NCI-H748 treated with DMSO at 0.1 percent for 48 hours (cell line): ENCODE measurements around the gene SCRT2.

Source experiments
- DNase-seq: peaks from one replicate; lab custom pipeline; 2025; lab: John Stamatoyannopoulos, UW

SCRT2 gene

GRCh38 chr20:634148-634925 is 41.3 kb downstream of the SCRT2 start:
- no peak for DNase-seq

- no peak for DNase-seq
Observed at GRCh38 chr20:631101-631500, 44.5 kb downstream of the SCRT2 start.

- no peak for DNase-seq
Observed at GRCh38 chr20:626579-626978, 49.0 kb downstream of the SCRT2 start.

GRCh38 chr20:625360-625932 is 50.2 kb downstream of the SCRT2 start:
- no peak for DNase-seq

- no peak for DNase-seq
Observed at GRCh38 chr20:623704-624103, 51.9 kb downstream of the SCRT2 start.

- no peak for DNase-seq
Observed at GRCh38 chr20:623021-623420, 52.6 kb downstream of the SCRT2 start.

GRCh38 chr20:622161-622560 is 53.4 kb downstream of the SCRT2 start:
- DNase-seq: no peak

- DNase-seq: no peak
Observed at GRCh38 chr20:621125-621756, 54.4 kb downstream of the SCRT2 start.

- DNase-seq: no peak
Observed at GRCh38 chr20:620246-620645, 55.4 kb downstream of the SCRT2 start.

- no peak for DNase-seq
Observed at GRCh38 chr20:618980-619379, 56.6 kb downstream of the SCRT2 start.

- DNase-seq: no peak
Observed at GRCh38 chr20:617934-618690, 57.5 kb downstream of the SCRT2 start.

- no peak for DNase-seq
Observed at GRCh38 chr20:615514-615913, 60.1 kb downstream of the SCRT2 start.

GRCh38 chr20:611843-612185 is 63.8 kb downstream of the SCRT2 start:
- no peak for DNase-seq
